ENCODE data around the gene ZNF202. TPM values are rescaled to one million over a fixed set of nuclear protein-coding genes. Genes with fewer than 3 reads are reported as not detected.

ZNF202 gene
- total RNA-seq, 1 experiment from 2014 or later: 22.1 TPM

DNA sequence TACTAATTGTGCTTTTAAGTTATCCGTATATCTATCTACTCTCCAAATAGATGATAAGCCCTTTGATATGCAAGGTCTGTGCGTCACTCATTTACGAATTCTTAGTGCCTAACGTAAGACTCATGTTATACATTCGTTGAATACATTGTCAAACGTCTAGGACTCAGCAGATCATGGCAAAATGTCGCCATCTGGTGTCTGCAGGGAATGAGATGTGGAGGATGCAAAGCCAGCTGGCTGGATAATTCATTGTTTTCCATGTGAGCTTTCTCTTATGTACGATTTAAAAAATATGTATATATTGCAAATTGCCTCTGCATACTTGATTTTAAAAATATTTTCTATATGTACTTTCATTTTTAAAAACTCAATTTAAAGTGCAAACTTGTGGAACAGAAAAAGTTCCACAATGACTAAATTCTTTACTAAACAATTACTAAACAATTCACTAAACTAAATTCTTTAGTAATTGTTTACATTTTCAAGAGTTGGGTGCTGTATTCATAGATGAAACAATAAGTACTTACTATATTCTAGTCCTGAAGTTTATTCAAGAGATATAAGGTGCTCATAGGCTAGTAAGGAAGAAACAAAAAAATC lies 33.8 kb downstream of the ZNF202 start:
- POLR2A ChIA-PET: interaction anchor here (0.8 to 3.8 kb wide), 5 partner anchors 10 to 64 kb away, joined by 3 to 8 read pairs (median 5); partner anchors contain the start of gene SCN3B
- intact Hi-C loops (cut with micrococcal nuclease): loop anchor here (1.0 kb wide), 2 partner anchors 66 to 127 kb away; no protein-coding TSS in a partner anchor

DNA sequence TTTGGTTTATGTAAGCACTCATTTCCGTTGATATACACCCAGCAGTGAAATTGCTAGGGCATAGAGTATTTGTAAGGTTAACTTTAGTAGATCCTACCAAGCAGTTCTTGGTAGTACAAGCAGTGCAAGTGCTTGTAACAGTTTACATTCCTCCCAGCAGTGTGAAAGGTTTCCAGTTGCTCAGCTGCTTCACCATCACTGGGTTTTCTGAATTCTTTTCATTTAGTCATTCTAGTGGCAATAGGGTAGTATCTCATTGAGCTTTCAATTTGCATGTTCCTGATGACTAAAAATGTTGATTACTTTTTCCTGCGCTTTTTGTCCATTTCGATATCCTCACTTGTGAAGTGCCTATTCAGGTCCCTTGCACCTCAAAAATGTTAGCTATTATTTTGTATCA lies 34.3 kb downstream of the ZNF202 start:
- intact Hi-C loops (cut with micrococcal nuclease): loop anchor here (1.0 kb wide), 2 partner anchors 66 to 127 kb away; no protein-coding TSS in a partner anchor
- POLR2A ChIA-PET: interaction anchor here (0.6 to 3.8 kb wide), 7 partner anchors 9 to 127 kb away, joined by 3 to 8 read pairs (median 4); partner anchors contain the start of gene SCN3B

More for the DNA sequence above, 33.8 kb downstream of the ZNF202 start:
- H3K36me3 Mint-ChIP-seq (ENCODE audit: insufficient read depth, unreplicated experiment): no peaks in the 10 kb centered on the region
- CTCF ChIA-PET: interaction anchor here (0.6 to 16.7 kb wide), 50 partner anchors 9 to 1603 kb away, joined by 3 to 558 read pairs (median 4); partner anchors contain the start of gene SCN3B
- BruUV-seq (replicated peaks): no TSS peak
- no peak overlapping the region for H3K4me3 Mint-ChIP-seq (ENCODE audit: unreplicated experiment)
- no peaks in the 10 kb centered on the region for H3K4me1 Mint-ChIP-seq (ENCODE audit: insufficient read depth, unreplicated experiment)
- H3K9me3 Mint-ChIP-seq (ENCODE audit: unreplicated experiment): no peaks in the 10 kb centered on the region
- TF ChIP-seq, protein P1, sequence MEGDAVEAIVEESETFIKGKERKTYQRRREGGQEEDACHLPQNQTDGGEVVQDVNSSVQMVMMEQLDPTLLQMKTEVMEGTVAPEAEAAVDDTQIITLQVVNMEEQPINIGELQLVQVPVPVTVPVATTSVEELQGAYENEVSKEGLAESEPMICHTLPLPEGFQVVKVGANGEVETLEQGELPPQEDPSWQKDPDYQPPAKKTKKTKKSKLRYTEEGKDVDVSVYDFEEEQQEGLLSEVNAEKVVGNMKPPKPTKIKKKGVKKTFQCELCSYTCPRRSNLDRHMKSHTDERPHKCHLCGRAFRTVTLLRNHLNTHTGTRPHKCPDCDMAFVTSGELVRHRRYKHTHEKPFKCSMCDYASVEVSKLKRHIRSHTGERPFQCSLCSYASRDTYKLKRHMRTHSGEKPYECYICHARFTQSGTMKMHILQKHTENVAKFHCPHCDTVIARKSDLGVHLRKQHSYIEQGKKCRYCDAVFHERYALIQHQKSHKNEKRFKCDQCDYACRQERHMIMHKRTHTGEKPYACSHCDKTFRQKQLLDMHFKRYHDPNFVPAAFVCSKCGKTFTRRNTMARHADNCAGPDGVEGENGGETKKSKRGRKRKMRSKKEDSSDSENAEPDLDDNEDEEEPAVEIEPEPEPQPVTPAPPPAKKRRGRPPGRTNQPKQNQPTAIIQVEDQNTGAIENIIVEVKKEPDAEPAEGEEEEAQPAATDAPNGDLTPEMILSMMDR (IDR thresholded peaks at IDR 0.05; ENCODE audit: unreplicated experiment): peak; percentile 84
- H3K27ac Mint-ChIP-seq (ENCODE audit: low read depth, unreplicated experiment): no peak overlapping the region
- peak; percentile 78 for DNase-seq (ENCODE audit: unreplicated experiment)
- H3K27me3 Mint-ChIP-seq (ENCODE audit: insufficient read depth, unreplicated experiment): peaks cover 15% of the 10 kb centered on the region

DNA sequence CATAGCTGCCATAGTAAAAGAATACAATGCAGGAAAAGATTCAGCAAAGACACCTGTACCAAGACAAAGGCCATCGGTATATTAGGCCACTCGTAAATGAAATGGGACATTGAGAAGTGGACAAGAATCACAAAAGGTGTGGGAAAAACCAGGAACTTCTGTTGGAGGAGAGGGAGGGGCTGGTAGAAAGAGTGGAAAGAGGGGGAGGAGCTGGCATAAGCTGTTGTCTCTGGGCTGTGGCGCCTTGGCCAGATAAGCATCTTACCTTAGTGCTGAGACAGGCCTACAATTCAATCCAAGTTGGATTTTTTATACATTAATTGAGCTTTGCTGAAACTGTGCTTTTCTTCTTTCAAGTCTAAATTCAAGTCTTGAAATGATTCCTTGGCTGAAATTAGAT lies 37.1 kb downstream of the ZNF202 start:
- H3K27ac Mint-ChIP-seq (ENCODE audit: low read depth, unreplicated experiment): no peak overlapping the region
- no peaks in the 10 kb centered on the region for H3K9me3 Mint-ChIP-seq (ENCODE audit: unreplicated experiment)
- BruUV-seq (replicated peaks): no TSS peak
- no peaks in the 10 kb centered on the region for H3K36me3 Mint-ChIP-seq (ENCODE audit: insufficient read depth, unreplicated experiment)
- CTCF ChIA-PET: interaction anchor here (0.8 to 16.7 kb wide), 4 partner anchors 56 to 297 kb away, joined by 3 to 558 read pairs (median 178); partner anchors contain the start of gene SCN3B
- H3K4me3 Mint-ChIP-seq (ENCODE audit: unreplicated experiment): no peak overlapping the region
- H3K27me3 Mint-ChIP-seq (ENCODE audit: insufficient read depth, unreplicated experiment): no peaks in the 10 kb centered on the region
- no peaks in the 10 kb centered on the region for H3K4me1 Mint-ChIP-seq (ENCODE audit: insufficient read depth, unreplicated experiment)
- intact Hi-C loops (cut with micrococcal nuclease): no loop called here
- TF ChIP-seq, protein P1 (IDR thresholded peaks at IDR 0.05; ENCODE audit: unreplicated experiment): no peak
- DNase-seq (ENCODE audit: unreplicated experiment): no peak
- POLR2A ChIA-PET: interaction anchor here (1.4 to 3.8 kb wide), 2 partner anchors 60 to 63 kb away, joined by 3 to 8 read pairs; no protein-coding TSS in a partner anchor

More for the DNA sequence above, 34.3 kb downstream of the ZNF202 start:
- TF ChIP-seq, protein P1 (IDR thresholded peaks at IDR 0.05; ENCODE audit: unreplicated experiment): no peak
- Mint-ChIP-seq H3K36me3 (ENCODE audit: insufficient read depth, unreplicated experiment) (no peaks in the 10 kb centered on the region), H3K27ac (ENCODE audit: low read depth, unreplicated experiment) (no peak overlapping the region), H3K4me3 (ENCODE audit: unreplicated experiment) (no peak overlapping the region), H3K9me3 (ENCODE audit: unreplicated experiment) (no peaks in the 10 kb centered on the region), H3K4me1 (ENCODE audit: insufficient read depth, unreplicated experiment) (no peaks in the 10 kb centered on the region), H3K27me3 (ENCODE audit: insufficient read depth, unreplicated experiment) (peaks cover 15% of the 10 kb centered on the region)
- no TSS peak for BruUV-seq (replicated peaks)
- CTCF ChIA-PET: interaction anchor here (0.6 to 16.7 kb wide), 43 partner anchors 9 to 932 kb away, joined by 3 to 558 read pairs (median 5); partner anchors contain the start of gene SCN3B
- no peak for DNase-seq (ENCODE audit: unreplicated experiment)

DNA sequence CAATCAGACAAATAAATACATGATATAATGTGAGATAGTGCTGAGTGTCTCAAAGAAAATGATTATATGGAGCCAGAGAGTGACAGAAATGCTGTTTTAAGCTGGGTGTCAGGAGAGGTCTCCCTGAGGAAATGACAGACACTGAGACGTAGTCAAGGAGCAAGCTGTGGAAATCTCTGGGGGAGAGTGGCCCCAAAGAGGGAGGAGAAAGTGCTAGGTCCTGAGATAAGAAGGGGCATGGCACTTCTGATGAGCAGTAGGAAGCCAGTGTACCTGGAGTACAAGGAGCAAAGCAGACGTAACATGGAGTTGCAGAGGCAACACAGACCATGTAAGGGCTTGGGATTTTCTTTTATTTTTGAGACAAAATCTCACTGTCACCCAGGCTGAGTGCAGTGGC lies 38.8 kb downstream of the ZNF202 start:
- ChIA-PET POLR2A (no interaction called here), CTCF (interaction anchor here (0.6 to 16.7 kb wide), 7 partner anchors 9 to 144 kb away, joined by 3 to 558 read pairs (median 3); partner anchors contain the start of gene SCN3B)
- H3K27me3 Mint-ChIP-seq (ENCODE audit: insufficient read depth, unreplicated experiment): no peaks in the 10 kb centered on the region
- TF ChIP-seq, protein P1 (IDR thresholded peaks at IDR 0.05; ENCODE audit: unreplicated experiment): no peak
- H3K4me1 Mint-ChIP-seq (ENCODE audit: insufficient read depth, unreplicated experiment): no peaks in the 10 kb centered on the region
- no peak for DNase-seq (ENCODE audit: unreplicated experiment)
- intact Hi-C loops (cut with micrococcal nuclease): no loop called here
- no peaks in the 10 kb centered on the region for H3K9me3 Mint-ChIP-seq (ENCODE audit: unreplicated experiment)
- H3K4me3 Mint-ChIP-seq (ENCODE audit: unreplicated experiment): no peak overlapping the region
- BruUV-seq (replicated peaks): no TSS peak
- H3K27ac Mint-ChIP-seq (ENCODE audit: low read depth, unreplicated experiment): no peak overlapping the region
- H3K36me3 Mint-ChIP-seq (ENCODE audit: insufficient read depth, unreplicated experiment): peaks cover 5% of the 10 kb centered on the region
